Measurements from ENCODE around the gene TMEM252.

The TMEM252 gene

GRCh38 chr9:68567565-68567964 lies 26.9 kb upstream of the TMEM252 start:
- ATAC-seq = no peak
- no peak for TF ChIP-seq ARNTL (CRISPR knock-in tag; IDR thresholded peaks at IDR 0.05; ENCODE audit: borderline replicate concordance, low read depth)
- no peak for TF ChIP-seq POU6F1 (CRISPR knock-in tag; IDR thresholded peaks at IDR 0.05; ENCODE audit: borderline replicate concordance, low read depth)
- no peak for TF ChIP-seq PPARA (CRISPR knock-in tag; IDR thresholded peaks at IDR 0.05; ENCODE audit: borderline replicate concordance)
- no peak for TF ChIP-seq RARB (CRISPR knock-in tag; IDR thresholded peaks at IDR 0.05)
- TF ChIP-seq CSRNP3 (CRISPR knock-in tag; IDR thresholded peaks at IDR 0.05) = no peak
- TF ChIP-seq OSR1 (CRISPR knock-in tag; IDR thresholded peaks at IDR 0.05) = no peak

DNA sequence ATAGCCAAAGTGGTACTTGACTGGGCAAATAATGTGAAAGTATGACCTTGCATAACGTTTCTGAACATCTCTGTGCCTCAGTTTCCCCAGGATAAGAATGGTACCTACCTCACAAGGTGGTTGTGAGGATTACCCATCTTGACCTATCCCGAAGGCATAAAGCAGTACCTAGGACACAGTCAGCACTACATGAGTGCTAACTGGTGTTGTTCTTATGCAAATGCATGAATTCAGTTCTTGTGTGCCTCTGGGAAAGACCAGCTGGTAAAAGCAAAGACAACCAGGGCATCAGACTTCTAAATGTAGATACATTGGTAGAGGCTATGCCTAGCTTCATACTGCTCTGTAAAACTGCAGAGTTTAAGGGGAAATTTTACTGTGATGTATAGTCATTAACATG lies 21.8 kb upstream of the TMEM252 start:
- TF ChIP-seq TSHZ2 (CRISPR knock-in tag; IDR thresholded peaks at IDR 0.05) = no peak
- TF ChIP-seq RARB (CRISPR knock-in tag; IDR thresholded peaks at IDR 0.05) = no peak
- ATAC-seq = no peak

GRCh38 chr9:68560071-68560844 lies 19.6 kb upstream of the TMEM252 start:
- TF ChIP-seq CSDC2 (CRISPR knock-in tag; IDR thresholded peaks at IDR 0.05) (no peak), PPARA (CRISPR knock-in tag; IDR thresholded peaks at IDR 0.05; ENCODE audit: borderline replicate concordance) (no peak), RARB (CRISPR knock-in tag; IDR thresholded peaks at IDR 0.05) (no peak), GLIS3 (CRISPR knock-in tag; IDR thresholded peaks at IDR 0.05) (no peak), ZFP30 (CRISPR knock-in tag; IDR thresholded peaks at IDR 0.05) (no peak), CSRNP3 (CRISPR knock-in tag; IDR thresholded peaks at IDR 0.05) (no peak)
- peak; percentile 56; the same call in 2 of the 3 replicates for ATAC-seq

DNA sequence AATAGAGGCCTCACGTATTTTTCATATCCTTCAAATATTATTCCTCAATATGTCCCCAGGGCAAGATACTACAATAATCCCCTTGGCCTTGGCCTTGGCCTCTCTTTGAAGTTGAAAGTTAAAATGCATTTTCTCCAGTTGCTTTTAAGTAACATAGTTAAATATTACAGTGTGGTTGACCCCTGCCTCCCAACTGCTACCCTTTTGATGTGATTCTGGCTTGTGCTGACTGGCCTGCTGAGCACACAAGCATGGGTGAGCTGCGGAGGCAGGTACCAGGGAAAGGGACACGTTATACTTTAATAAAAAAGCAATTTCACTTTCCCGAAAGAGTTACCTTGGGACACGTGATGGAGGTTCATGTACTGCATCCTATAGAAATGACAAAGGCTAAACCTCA lies 17.9 kb upstream of the TMEM252 start:
- ATAC-seq = no peak
- no peak for TF ChIP-seq CREB5 (CRISPR knock-in tag; IDR thresholded peaks at IDR 0.05; ENCODE audit: low read depth)
- no peak for TF ChIP-seq ZNF8 (CRISPR knock-in tag; IDR thresholded peaks at IDR 0.05)
- TF ChIP-seq TCF4 (CRISPR knock-in tag; IDR thresholded peaks at IDR 0.05; ENCODE audit: borderline replicate concordance) = no peak
- no peak for TF ChIP-seq SNAI2 (CRISPR knock-in tag; IDR thresholded peaks at IDR 0.05)
- no peak for TF ChIP-seq TOX (CRISPR knock-in tag; IDR thresholded peaks at IDR 0.05; ENCODE audit: borderline replicate concordance)
- TF ChIP-seq OSR1 (CRISPR knock-in tag; IDR thresholded peaks at IDR 0.05) = no peak
- TF ChIP-seq RARB (CRISPR knock-in tag; IDR thresholded peaks at IDR 0.05) = no peak
- no peak for TF ChIP-seq GLIS3 (CRISPR knock-in tag; IDR thresholded peaks at IDR 0.05)
- TF ChIP-seq ZNF70 (CRISPR knock-in tag; IDR thresholded peaks at IDR 0.05) = no peak
- TF ChIP-seq ZC3H10 (CRISPR knock-in tag; IDR thresholded peaks at IDR 0.05) = no peak
- TF ChIP-seq CSDC2 (CRISPR knock-in tag; IDR thresholded peaks at IDR 0.05) = no peak
- TF ChIP-seq ESRRG (CRISPR knock-in tag; IDR thresholded peaks at IDR 0.05) = no peak
- no peak for TF ChIP-seq ZFP30 (CRISPR knock-in tag; IDR thresholded peaks at IDR 0.05)
- TF ChIP-seq ZFP3 (CRISPR knock-in tag; IDR thresholded peaks at IDR 0.05) = no peak
- no peak for TF ChIP-seq PPARA (CRISPR knock-in tag; IDR thresholded peaks at IDR 0.05; ENCODE audit: borderline replicate concordance)
- TF ChIP-seq CSRNP3 (CRISPR knock-in tag; IDR thresholded peaks at IDR 0.05) = no peak
- no peak for TF ChIP-seq ISL1 (CRISPR knock-in tag; IDR thresholded peaks at IDR 0.05)
